22Rv1 (cell line): Measurements from ENCODE around the gene SIX1.
A peak's percentile ranks its signal among the peaks of the same experiment; 100 is the strongest.

Source experiments
- H3K27ac ChIP-seq: fragments of 450-650 bp; 2 replicates; pipeline ENCODE4 v1.5.1; 2017
- ZFX ChIP-seq: fragments of 450-650 bp; IDR thresholded peaks from 2 replicates; pipeline ENCODE4 v1.6.1; 2017; ENCODE audit warnings: antibody characterized with exemption, borderline replicate concordance
- TF ChIP-seq, protein P1 (sequence below): fragments of 450-650 bp; IDR thresholded peaks from 2 replicates; pipeline ENCODE4 v1.5.1; 2017; ENCODE audit warnings: mild to moderate bottlenecking

Gene SIX1

GRCh38 chr14:60654334-60654821 is 5.1 kb upstream of the SIX1 start:
- TF ChIP-seq ZFX, result no peak
- TF ChIP-seq, protein P1, sequence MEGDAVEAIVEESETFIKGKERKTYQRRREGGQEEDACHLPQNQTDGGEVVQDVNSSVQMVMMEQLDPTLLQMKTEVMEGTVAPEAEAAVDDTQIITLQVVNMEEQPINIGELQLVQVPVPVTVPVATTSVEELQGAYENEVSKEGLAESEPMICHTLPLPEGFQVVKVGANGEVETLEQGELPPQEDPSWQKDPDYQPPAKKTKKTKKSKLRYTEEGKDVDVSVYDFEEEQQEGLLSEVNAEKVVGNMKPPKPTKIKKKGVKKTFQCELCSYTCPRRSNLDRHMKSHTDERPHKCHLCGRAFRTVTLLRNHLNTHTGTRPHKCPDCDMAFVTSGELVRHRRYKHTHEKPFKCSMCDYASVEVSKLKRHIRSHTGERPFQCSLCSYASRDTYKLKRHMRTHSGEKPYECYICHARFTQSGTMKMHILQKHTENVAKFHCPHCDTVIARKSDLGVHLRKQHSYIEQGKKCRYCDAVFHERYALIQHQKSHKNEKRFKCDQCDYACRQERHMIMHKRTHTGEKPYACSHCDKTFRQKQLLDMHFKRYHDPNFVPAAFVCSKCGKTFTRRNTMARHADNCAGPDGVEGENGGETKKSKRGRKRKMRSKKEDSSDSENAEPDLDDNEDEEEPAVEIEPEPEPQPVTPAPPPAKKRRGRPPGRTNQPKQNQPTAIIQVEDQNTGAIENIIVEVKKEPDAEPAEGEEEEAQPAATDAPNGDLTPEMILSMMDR, result no peak
- H3K27ac ChIP-seq, result no peak overlapping the region

DNA sequence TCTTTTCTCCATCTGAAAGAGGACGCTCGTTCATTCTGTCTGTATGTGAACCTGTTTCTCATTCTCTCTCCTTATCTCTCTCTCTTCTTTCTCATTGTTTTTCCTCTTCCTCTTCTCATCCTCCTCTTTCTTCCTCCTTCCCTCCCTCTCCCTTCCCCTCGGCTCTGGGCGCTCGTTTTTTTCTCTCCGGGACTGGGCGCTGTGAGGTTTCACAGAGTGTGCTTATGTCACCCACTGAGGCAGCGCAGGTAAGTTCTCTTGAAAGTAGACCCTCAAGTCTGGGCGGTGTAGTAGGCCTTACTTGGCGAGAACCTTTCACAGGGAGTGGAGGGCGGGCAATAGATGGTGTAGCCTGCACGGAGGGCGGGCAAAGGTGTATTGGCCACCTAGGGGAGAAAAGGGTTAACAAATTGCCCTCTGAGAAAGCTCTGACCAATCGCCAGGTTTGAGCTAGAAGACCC is 4.5 kb upstream of the SIX1 start:
- H3K27ac ChIP-seq, result no peak overlapping the region
- TF ChIP-seq, protein P1, result no peak
- TF ChIP-seq ZFX, result no peak

GRCh38 chr14:60652674-60653651 is 3.7 kb upstream of the SIX1 start:
- TF ChIP-seq ZFX, result no peak
- TF ChIP-seq, protein P1, result 0 out of 2 replicates have a peak, but pooled peaks have one; percentile 6
- H3K27ac ChIP-seq, result no peak overlapping the region

- TF ChIP-seq, protein P1, result peak; percentile 22
- no peak for TF ChIP-seq ZFX
- no peak overlapping the region for H3K27ac ChIP-seq
Measured at GRCh38 chr14:60651796-60652673, 2.8 kb upstream of the SIX1 start.

- H3K27ac ChIP-seq, result no peak overlapping the region
Measured at GRCh38 chr14:60651086-60651795, 2.0 kb upstream of the SIX1 start.

DNA sequence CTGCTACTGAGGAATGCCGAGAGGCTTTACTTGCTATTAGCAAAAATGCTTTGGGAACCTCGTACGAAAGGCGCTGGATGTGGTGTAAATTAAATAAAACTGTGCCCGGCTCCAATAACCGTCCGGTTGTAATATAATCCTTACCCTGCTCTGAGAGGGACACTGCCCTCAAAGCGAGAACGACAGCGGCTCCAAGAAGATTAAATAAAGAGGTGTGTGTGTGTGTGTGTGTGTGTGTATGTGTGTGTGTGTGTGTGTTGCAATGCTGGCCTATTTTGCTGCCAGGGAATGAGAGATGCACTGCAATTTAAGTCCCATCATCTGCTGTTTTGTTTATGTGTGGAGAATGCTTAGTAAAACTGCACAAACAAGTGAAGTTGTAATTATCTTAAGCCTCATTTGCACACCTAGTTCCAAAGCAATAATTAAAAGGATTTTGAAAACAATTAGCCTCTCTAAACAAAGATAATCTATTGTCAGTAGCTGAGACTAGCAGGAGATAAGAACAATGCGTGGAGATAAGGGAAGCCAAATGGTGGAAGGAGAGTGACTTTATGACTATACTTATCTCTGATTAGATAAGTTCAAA is 1.2 kb upstream of the SIX1 start:
- TF ChIP-seq, protein P1, result no peak
- no peak for TF ChIP-seq ZFX
- no peak overlapping the region for H3K27ac ChIP-seq

More at GRCh38 chr14:60651086-60651795, 2.0 kb upstream of the SIX1 start:
- TF ChIP-seq ZFX, result no peak
- TF ChIP-seq, protein P1, result no peak
